Fibroblast of peridontal ligament (primary cell): ENCODE measurements around the gene CFAP77.

Experiments
- DNase-seq: peaks from one replicate; pipeline ENCODE4 v3.0.0-alpha.2; 2010; ENCODE audit errors: extremely low read depth

The CFAP77 gene

GRCh38 chr9:132451276-132451675 lies 41.3 kb downstream of the CFAP77 start:
- no peak for DNase-seq

- DNase-seq = no peak
Observed at GRCh38 chr9:132456241-132456640, 46.2 kb downstream of the CFAP77 start.

- DNase-seq = no peak
Observed at GRCh38 chr9:132457504-132458236, 47.7 kb downstream of the CFAP77 start.

- no peak for DNase-seq
Observed at GRCh38 chr9:132458432-132458831, 48.4 kb downstream of the CFAP77 start.

GRCh38 chr9:132459661-132460060 lies 49.6 kb downstream of the CFAP77 start:
- no peak for DNase-seq

GRCh38 chr9:132460240-132460639 lies 50.2 kb downstream of the CFAP77 start:
- no peak for DNase-seq

GRCh38 chr9:132461281-132461896 lies 51.4 kb downstream of the CFAP77 start:
- no peak for DNase-seq

- DNase-seq = no peak
Observed at GRCh38 chr9:132461971-132462370, 52.0 kb downstream of the CFAP77 start.

- no peak for DNase-seq
Observed at GRCh38 chr9:132464547-132464946, 54.5 kb downstream of the CFAP77 start.

GRCh38 chr9:132465131-132465635 lies 55.2 kb downstream of the CFAP77 start:
- DNase-seq = no peak

- no peak for DNase-seq
Observed at GRCh38 chr9:132472199-132472598, 62.2 kb downstream of the CFAP77 start.

GRCh38 chr9:132472599-132472998 lies 62.6 kb downstream of the CFAP77 start:
- DNase-seq = no peak

- no peak for DNase-seq
Observed at GRCh38 chr9:132474253-132474652, 64.2 kb downstream of the CFAP77 start.

- no peak for DNase-seq
Observed at GRCh38 chr9:132478353-132479050, 68.5 kb downstream of the CFAP77 start.

GRCh38 chr9:132479733-132480132 lies 69.7 kb downstream of the CFAP77 start:
- no peak for DNase-seq

GRCh38 chr9:132481053-132481849 lies 71.2 kb downstream of the CFAP77 start:
- no peak for DNase-seq

- no peak for DNase-seq
Observed at GRCh38 chr9:132482196-132482813, 72.3 kb downstream of the CFAP77 start.

GRCh38 chr9:132485393-132485792 lies 75.4 kb downstream of the CFAP77 start:
- no peak for DNase-seq

- DNase-seq = no peak
Observed at GRCh38 chr9:132486706-132487350, 76.8 kb downstream of the CFAP77 start.

- no peak for DNase-seq
Observed at GRCh38 chr9:132487351-132487791, 77.4 kb downstream of the CFAP77 start.

- no peak for DNase-seq
Observed at GRCh38 chr9:132487980-132488535, 78.0 kb downstream of the CFAP77 start.
